GM12801 (cell line): Measurements from ENCODE around the gene VRK1.

ENCODE experiments used
- TF ChIP-seq, protein P1 (sequence below): IDR thresholded peaks from one replicate; pipeline ENCODE4 v1.5.1; 2011; ENCODE audit warnings: control low read depth; ENCODE audit not compliant: insufficient read length; ENCODE audit errors: extremely low read depth

The VRK1 gene

GRCh38 chr14:96911499-96912149 is 114.4 kb downstream of the VRK1 start:
- TF ChIP-seq, protein P1, sequence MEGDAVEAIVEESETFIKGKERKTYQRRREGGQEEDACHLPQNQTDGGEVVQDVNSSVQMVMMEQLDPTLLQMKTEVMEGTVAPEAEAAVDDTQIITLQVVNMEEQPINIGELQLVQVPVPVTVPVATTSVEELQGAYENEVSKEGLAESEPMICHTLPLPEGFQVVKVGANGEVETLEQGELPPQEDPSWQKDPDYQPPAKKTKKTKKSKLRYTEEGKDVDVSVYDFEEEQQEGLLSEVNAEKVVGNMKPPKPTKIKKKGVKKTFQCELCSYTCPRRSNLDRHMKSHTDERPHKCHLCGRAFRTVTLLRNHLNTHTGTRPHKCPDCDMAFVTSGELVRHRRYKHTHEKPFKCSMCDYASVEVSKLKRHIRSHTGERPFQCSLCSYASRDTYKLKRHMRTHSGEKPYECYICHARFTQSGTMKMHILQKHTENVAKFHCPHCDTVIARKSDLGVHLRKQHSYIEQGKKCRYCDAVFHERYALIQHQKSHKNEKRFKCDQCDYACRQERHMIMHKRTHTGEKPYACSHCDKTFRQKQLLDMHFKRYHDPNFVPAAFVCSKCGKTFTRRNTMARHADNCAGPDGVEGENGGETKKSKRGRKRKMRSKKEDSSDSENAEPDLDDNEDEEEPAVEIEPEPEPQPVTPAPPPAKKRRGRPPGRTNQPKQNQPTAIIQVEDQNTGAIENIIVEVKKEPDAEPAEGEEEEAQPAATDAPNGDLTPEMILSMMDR = no peak

DNA sequence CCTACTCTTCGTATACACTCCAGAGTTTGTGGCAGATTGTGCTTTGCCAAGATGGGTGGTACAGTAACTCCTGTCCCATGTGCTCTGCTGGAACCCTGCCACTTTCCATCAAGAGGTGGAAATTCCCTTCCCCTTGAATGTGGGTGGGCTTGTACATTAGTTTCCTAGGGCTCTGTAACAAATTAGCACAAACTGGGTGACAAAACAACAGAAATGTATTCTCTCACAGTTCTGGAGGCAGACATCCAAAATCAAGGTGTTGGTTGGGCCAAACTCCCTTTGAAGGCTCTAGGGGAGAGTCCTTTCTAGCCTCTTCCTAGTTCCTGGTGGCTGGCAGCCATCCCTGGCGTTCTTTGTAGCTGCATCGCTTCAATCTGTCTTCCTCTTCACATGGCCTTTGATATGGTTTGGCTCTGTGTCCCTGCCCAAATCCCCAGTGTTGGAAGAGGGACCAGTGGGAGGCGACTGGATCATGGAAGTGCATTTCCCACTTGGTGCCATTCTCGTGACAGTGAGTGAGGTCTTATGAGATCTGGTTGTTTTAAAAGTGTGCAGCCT is 117.5 kb downstream of the VRK1 start:
- TF ChIP-seq, protein P1 = no peak

DNA sequence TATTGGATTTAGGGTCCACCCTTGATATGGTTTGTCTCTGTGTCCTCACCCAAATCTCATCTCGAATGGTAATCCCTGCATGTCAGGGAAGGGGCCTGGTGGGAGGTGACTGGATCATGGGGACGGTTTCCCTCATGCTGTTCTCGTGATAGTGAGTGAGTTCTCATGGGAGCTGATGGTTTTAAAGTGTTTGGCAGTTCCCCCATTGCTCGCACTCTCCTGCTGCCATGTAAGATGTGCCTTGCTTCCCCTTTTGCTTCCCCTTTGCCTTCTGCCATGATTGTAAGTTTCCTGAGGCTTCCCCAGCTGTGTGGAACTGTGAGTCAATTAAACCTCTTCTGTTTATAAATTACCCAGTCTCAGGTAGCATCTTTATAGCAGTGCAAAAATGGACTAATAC is 118.3 kb downstream of the VRK1 start:
- TF ChIP-seq, protein P1 = no peak

GRCh38 chr14:96916751-96917150 is 119.6 kb downstream of the VRK1 start:
- TF ChIP-seq, protein P1 = no peak

DNA sequence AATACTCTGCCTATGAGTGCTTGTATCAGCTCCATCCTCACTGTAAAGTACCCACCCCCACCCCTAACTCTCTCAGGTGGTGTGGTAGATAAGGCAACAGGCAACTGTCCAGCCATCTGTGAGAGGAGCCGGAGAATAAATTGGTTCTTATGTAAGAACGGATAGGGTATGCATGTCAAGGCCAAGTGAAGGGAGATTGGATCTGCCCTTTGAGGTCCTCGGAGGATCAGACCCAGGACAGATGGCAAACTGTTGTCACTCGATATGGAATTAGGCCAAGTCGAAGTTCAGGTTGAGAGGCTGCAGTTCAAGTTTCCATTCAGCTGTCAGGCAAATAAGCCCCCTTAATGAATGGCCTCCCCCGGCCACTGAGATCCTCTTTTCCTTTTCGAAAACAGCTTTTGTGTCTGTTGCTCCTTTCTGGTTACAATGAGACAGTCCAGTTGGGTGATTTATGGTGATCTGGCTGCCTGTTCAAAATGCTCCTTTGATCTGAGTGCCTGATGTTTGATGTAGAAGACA is 120.3 kb downstream of the VRK1 start:
- TF ChIP-seq, protein P1 = no peak

GRCh38 chr14:96920023-96920422 is 122.8 kb downstream of the VRK1 start:
- TF ChIP-seq, protein P1 = no peak

- TF ChIP-seq, protein P1 = no peak
Measured at GRCh38 chr14:96920820-96921219, 123.6 kb downstream of the VRK1 start.
